LNCAP (cell line): ENCODE data around the gene FOXC2.

Source experiments
- CTCF ChIP-seq: fragments of 450-650 bp; IDR thresholded peaks from 2 replicates; pipeline ENCODE4 v1.5.1; 2017; ENCODE audit warnings: mild to moderate bottlenecking

Gene FOXC2

GRCh38 chr16:86566601-86566965 lies at the start of gene FOXC2:
Gene FOXC2 (plus strand): TSS chr16:86566829. CDS start chr16:86567336, 507 bp downstream.
- no peak for TF ChIP-seq CTCF

GRCh38 chr16:86517033-86517432 lies 49.6 kb upstream of the FOXC2 start:
- no peak for TF ChIP-seq CTCF

GRCh38 chr16:86517652-86518258 lies 48.9 kb upstream of the FOXC2 start:
- TF ChIP-seq CTCF: peak; percentile 78

- no peak for TF ChIP-seq CTCF
Observed at GRCh38 chr16:86519007-86519648, 47.5 kb upstream of the FOXC2 start.

- TF ChIP-seq CTCF: peak; percentile 95
Observed at GRCh38 chr16:86519649-86520316, 46.8 kb upstream of the FOXC2 start.

GRCh38 chr16:86520317-86521210 lies 46.1 kb upstream of the FOXC2 start:
- TF ChIP-seq CTCF: peak; percentile 1; the same call in 1 of the 2 replicates
